Colonic mucosa (tissue), 4 donors: ENCODE results near the gene ACAD11. TPM values are rescaled to one million over a fixed set of nuclear protein-coding genes. Genes with fewer than 3 reads are reported as not detected.

Experiments
- DNase-seq: peaks from one replicate; pipeline ENCODE4 v3.0.0-alpha.2; 2020
- H3K27ac ChIP-seq: fragments of 200-600 bp; one replicate; pipeline ENCODE4 v1.8.0; 2021
- H3K27me3 ChIP-seq: fragments of 200-600 bp; one replicate; pipeline ENCODE4 v1.8.0; 2021
- H3K36me3 ChIP-seq: fragments of 200-600 bp; one replicate; pipeline ENCODE4 v1.8.0; 2021
- H3K4me1 ChIP-seq: fragments of 200-600 bp; one replicate; pipeline ENCODE4 v1.8.0; 2021; ENCODE audit warnings: mild to moderate bottlenecking
- H3K4me3 ChIP-seq: fragments of 200-600 bp; one replicate; pipeline ENCODE4 v1.8.0; 2021
- H3K9ac ChIP-seq, 2 donors: one replicate each; pipeline ENCODE4 v1.7.0; 2013; ENCODE audit warnings: control low read depth in 2 of 2, low read depth in 2 of 2, low read length in 2 of 2
- H3K9me3 ChIP-seq: fragments of 200-600 bp; one replicate; pipeline ENCODE4 v1.8.0; 2021
- CTCF ChIP-seq: fragments of 200-600 bp; IDR thresholded peaks from one replicate; pipeline ENCODE4 v1.8.0; 2022; ENCODE audit warnings: antibody characterized with exemption, mild to moderate bottlenecking
- intact Hi-C: fragments of 100-400 bp; cut with DNase I; formaldehyde crosslinking; loops from one replicate; pipeline ENCODE4 v1.14.1; 2022
- total RNA-seq, 2 donors: library from RNA; stranded (reverse); fragmentation: NEBNext Ultra II Directional in 1 of 2; extraction: Animal tissue kit (Norgen Biotek cat#: 25700) in 1 of 2; gene quantifications; one replicate each; pipeline ENCODE4 v1.2.1, GENCODE V29; 2021
- donor health status: healthy.
- donor health status: DM: no; HTN: no; CAD: no.
- donor health status: DM: no; HTN: no; CAD: no.

Gene ACAD11
- total RNA-seq, 2 donors from 2014 or later, result 7.2 to 8.9 TPM

GRCh38 chr3:132659000-132659364 is 627 bp downstream of the ACAD11 start:
- Histone ChIP-seq H3K4me1 (no peaks in the 10 kb centered on the region), H3K9ac (peak overlapping the region in 1 of 2 donors; percentile 83), H3K36me3 (no peaks in the 10 kb centered on the region), H3K27me3 (no peaks in the 10 kb centered on the region), H3K27ac (peak overlapping the region; percentile 80), H3K4me3 (peak overlapping the region; percentile 81), H3K9me3 (no peaks in the 10 kb centered on the region)
- intact Hi-C loops, result loop anchor here (10.0 kb wide), 1 partner anchor 404 kb away; no protein-coding TSS in a partner anchor
- TF ChIP-seq CTCF, result no peak
- DNase-seq, result no peak

GRCh38 chr3:132657869-132658747 is 1.5 kb downstream of the ACAD11 start:
- Histone ChIP-seq H3K9me3 (no peaks in the 10 kb centered on the region), H3K9ac (no peak overlapping the region), H3K27ac (no peak overlapping the region), H3K27me3 (no peaks in the 10 kb centered on the region), H3K4me1 (no peaks in the 10 kb centered on the region), H3K36me3 (no peaks in the 10 kb centered on the region), H3K4me3 (no peak overlapping the region)
- DNase-seq, result no peak
- intact Hi-C loops, result loop anchor here (10.0 kb wide), 1 partner anchor 403 kb away; no protein-coding TSS in a partner anchor
- no peak for TF ChIP-seq CTCF

- TF ChIP-seq CTCF, result no peak
- no peaks in the 10 kb centered on the region for H3K36me3 ChIP-seq
- DNase-seq, result no peak
- H3K27me3 ChIP-seq, result no peaks in the 10 kb centered on the region
- H3K9ac ChIP-seq, result no peak overlapping the region
- no peaks in the 10 kb centered on the region for H3K9me3 ChIP-seq
- intact Hi-C loops, result loop anchor here (10.0 kb wide), 1 partner anchor 401 kb away; no protein-coding TSS in a partner anchor
- H3K4me3 ChIP-seq, result no peak overlapping the region
- H3K27ac ChIP-seq, result no peak overlapping the region
- H3K4me1 ChIP-seq, result no peaks in the 10 kb centered on the region
Measured at GRCh38 chr3:132655471-132655870, 4.1 kb downstream of the ACAD11 start.

- H3K36me3 ChIP-seq, result no peaks in the 10 kb centered on the region
- intact Hi-C loops, result loop anchor here (10.0 kb wide), 1 partner anchor 400 kb away; no protein-coding TSS in a partner anchor
- no peaks in the 10 kb centered on the region for H3K9me3 ChIP-seq
- no peak overlapping the region for H3K27ac ChIP-seq
- no peak for TF ChIP-seq CTCF
- no peak overlapping the region for H3K9ac ChIP-seq
- H3K4me1 ChIP-seq, result no peaks in the 10 kb centered on the region
- H3K4me3 ChIP-seq, result no peak overlapping the region
- H3K27me3 ChIP-seq, result no peaks in the 10 kb centered on the region
- no peak for DNase-seq
Measured at GRCh38 chr3:132654721-132655120, 4.9 kb downstream of the ACAD11 start.

GRCh38 chr3:132654190-132654589 is 5.4 kb downstream of the ACAD11 start:
- DNase-seq, result no peak
- H3K27ac ChIP-seq, result no peak overlapping the region
- intact Hi-C loops, result loop anchor here (10.0 kb wide), 1 partner anchor 399 kb away; no protein-coding TSS in a partner anchor
- no peaks in the 10 kb centered on the region for H3K4me1 ChIP-seq
- H3K9ac ChIP-seq, result no peak overlapping the region
- no peaks in the 10 kb centered on the region for H3K36me3 ChIP-seq
- no peak overlapping the region for H3K4me3 ChIP-seq
- no peaks in the 10 kb centered on the region for H3K27me3 ChIP-seq
- H3K9me3 ChIP-seq, result no peaks in the 10 kb centered on the region
- no peak for TF ChIP-seq CTCF
